Suppressor macrophage treated with lipopolysaccharide for 1 hour (primary cell): ENCODE data around the gene UBASH3B.

ENCODE experiments used
- DNase-seq, 3 donors: peaks; one replicate each; pipeline ENCODE4 v3.0.0-alpha.2; 2020 to 2022

Gene UBASH3B

GRCh38 chr11:122649116-122649515 is 6.4 kb upstream of the UBASH3B start:
- no peak for DNase-seq

DNA sequence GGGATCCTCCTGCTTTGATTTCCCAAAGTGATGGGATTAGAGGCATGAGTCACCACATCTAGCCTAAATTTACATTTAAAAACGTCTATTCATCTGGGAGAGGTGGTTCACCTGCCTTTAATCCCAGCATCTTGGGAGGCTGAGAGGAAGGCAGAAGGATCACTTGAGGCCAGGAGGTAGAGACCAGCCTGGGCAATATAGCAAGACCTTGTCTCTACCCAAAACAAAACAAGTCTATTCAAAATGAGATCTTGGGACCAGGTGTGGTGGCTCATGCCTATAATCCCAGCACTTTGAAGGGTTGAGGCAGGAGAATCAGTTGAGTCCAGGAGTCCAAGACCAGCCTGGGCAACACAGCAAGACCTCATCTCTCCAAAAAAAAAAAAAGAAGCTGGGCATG is 4.9 kb upstream of the UBASH3B start:
- DNase-seq = no peak

DNA sequence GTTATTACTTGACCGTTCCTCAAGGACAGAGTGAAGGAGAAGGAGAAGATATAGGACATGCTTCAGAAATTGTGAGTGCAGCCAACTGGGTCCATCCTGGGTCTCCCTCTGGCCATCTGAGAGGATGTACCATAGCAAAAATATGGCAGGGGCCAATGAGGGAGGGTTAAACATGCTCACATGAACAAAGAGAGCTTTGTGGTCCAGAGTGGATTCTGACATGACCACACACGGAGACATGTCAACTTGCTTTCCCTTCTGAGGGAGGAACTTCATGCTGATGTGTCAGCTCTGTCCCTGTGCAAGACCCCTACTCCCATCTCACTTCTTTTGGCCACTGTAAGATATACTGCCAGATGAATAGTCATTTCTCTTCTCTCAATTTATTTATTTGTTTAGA is 3.0 kb upstream of the UBASH3B start:
- no peak for DNase-seq

- DNase-seq = peak; percentile 80 to 88 (median 81)
Observed at GRCh38 chr11:122653916-122654585, 1.5 kb upstream of the UBASH3B start.

GRCh38 chr11:122656073-122656630 is 630 bp downstream of the UBASH3B start:
- peak; percentile 66 to 82 (median 67) for DNase-seq

DNA sequence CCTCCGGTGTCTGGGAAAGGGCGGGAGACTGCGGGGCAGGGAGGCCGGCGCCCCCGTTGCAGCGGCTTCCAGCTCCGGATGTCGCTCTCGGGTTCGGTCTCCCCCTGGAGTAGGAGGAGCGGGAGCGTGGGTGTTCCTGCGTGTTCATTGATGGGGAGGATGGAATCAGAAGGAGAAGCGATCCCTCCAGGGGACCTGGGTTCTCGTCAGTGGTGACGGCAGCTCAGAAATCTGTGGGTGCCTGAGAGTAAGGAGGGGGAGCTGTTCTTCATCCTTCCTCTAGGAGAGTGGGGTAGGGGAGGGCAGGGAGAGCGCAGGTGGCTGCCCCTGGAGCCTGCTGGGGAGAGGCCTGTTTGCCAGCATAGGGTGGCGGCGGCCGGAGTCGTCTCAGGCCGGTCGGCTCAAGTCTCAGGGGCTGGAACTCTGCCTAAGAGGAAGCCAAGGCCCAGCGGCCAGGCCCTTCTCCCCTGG is 1.1 kb downstream of the UBASH3B start:
- DNase-seq = peak; percentile 82 to 91 (median 90)

- peak in 2 of 3 donors; percentile 44 to 45 for DNase-seq
Observed at GRCh38 chr11:122659676-122660554, 4.4 kb downstream of the UBASH3B start.

DNA sequence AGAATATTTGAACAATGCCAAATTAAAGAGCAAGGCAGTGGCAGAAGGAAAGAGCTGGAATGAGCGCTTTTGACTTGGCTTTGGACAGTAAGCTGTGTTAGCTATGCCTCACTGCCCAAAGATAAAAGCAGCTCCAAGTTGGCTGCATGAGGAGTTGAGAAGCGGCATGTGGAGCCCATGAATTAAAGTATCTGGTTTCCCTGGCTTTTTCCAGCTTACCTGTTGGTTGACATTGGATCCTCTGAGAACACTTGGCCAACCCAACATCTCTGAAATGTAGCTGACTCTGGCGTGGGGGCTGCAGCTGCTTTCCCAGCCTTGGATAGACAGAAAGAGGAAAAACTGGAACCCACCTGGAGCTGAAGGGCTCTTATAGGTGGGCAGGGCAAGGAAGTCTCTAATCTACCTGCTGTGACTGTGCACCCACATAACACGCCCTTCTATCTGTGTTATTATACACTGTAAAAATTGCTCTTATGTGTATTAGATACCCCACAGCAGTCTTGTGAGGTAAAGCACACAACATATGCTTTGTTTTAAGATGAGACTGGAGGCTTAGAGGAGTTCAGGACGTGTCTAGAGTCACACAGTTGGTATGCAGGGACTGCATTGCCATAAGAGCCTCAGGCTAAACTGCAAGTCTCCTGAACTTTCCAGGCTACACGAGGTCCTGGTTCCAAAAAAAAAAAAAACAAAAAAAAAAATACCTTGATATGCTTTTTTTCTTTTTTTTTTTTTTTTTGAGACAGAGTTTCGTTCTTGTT is 5.8 kb downstream of the UBASH3B start:
- DNase-seq = no peak

- no peak for DNase-seq
Observed at GRCh38 chr11:122663056-122663740, 7.7 kb downstream of the UBASH3B start.

DNA sequence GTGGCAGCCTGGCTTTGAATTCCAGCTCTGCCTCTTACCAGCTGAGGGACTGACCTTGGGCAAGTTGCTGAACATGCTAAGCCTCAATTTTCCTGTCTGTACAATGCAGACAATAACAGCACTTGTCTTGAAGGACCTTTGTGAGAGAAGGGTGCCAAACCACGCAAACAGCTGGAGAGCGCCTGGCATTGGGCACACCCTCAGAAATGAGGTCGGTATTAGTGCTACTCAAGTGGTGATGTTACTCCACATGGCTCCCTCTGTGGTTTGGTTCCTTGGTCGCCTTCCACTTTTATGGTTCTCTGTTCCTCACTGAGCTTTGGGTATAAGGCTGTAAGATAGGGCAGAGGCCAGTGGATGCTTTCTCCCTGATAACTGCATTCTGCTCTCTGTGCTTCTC is 8.2 kb downstream of the UBASH3B start:
- DNase-seq = peak in 2 of 3 donors; percentile 26 to 32

DNA sequence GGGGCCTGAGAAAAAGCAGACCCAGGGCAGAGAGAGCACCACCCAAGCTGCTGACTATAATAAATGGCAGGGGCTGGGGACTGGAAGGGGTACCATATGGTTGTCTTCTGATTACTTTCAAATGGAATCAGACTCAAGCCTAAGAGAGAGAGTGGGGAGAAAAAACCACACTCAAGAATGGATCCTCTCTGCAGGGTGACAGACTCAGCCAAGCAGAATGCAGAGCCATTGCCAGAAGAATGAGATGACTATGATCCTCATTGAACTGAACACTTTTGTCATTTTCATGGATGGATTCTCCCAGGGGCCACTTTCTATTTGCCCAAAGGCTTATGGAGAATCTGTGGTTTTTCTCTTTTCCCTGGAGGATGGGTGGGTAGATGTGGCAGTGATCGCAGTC is 8.7 kb downstream of the UBASH3B start:
- DNase-seq = no peak

DNA sequence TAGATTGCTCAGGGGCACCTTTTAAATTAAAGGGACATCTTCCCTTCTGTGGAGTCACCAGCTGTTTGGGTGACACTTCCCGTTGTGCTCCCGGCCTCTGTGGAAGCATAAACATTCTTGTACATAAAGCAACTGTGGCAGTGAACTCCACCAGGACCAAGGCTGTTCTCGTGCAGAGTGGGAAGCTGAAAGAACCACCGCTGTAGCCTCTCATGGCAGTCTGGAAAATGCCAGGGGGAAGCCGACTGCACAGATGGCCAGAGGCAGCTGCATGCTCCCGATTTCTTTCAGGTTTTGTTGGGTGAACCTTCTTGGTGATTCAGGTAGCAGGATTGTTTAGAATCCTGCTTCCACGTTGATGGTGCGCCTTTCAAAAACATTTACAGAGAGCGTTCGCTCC is 10.3 kb downstream of the UBASH3B start:
- DNase-seq = no peak

- no peak for DNase-seq
Observed at GRCh38 chr11:122666743-122667142, 11.2 kb downstream of the UBASH3B start.

DNA sequence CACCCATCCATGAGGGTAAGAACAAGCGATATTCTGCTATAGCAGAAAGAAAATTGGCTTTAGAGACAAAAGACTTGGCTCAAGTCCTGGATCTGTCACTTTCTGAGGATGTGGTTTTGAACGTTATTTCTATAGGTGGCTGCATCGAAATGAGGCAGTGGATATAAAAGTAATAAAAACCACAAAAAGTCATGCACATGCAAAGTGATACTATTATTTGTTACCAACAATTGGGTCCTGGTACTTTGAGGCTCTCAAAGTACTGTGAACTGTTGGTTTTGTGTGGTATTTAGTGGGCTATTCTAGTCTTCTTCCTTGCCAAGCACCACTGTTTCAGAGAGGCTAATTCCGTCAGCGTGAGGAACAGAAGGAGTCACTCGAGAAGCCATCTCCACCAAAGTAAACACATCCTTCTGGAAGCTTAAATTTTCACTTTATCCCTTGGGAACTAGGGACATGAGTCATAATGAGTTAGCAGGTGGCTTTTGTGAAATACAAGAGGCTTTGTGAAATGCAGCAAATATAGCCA is 13.1 kb downstream of the UBASH3B start:
- no peak for DNase-seq

DNA sequence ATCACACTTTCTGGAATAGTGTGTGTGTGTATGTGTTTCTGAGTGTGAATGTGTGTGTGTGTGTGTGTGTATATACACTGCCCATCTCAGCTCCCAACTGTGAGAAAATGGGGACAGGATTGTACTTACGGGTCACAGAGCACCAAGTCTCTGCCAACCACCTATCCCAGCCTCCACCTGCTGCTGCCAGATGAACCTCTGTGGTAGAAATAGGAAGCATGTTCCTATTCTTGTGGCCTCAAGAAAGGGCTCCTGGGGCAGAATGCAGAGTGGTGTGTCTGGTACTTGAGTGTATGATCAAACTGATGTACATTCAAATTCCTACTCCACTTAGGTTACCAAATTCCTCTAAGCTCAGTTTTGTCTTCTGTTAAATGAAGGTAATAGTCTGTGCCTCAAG is 14.6 kb downstream of the UBASH3B start:
- DNase-seq = no peak

DNA sequence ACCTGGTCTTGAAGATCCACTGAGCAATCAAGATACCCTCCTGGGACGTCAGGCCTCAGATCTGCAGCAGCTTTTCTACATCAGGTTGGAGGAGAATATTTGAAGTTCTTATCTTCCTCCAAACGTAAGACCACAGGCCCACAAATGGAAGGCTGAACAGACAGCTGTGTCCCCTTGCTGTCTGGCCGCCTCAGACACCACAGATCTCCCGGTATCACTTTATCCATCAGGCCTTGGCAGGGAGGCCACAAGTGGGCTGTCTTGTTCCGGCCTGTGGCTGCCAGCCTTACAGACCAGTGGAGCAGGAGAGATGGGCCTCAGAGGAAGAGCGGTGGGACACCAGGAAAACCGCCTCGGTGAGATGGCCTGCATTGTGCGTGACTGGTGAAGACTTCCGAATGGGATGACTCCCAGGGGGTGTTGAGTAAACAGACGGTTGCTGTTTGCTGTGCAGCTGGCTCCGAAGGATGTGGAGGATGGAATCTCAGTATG is 15.9 kb downstream of the UBASH3B start:
- DNase-seq = no peak

- DNase-seq = peak; percentile 73 to 81 (median 74)
Observed at GRCh38 chr11:122672892-122673291, 17.4 kb downstream of the UBASH3B start.

DNA sequence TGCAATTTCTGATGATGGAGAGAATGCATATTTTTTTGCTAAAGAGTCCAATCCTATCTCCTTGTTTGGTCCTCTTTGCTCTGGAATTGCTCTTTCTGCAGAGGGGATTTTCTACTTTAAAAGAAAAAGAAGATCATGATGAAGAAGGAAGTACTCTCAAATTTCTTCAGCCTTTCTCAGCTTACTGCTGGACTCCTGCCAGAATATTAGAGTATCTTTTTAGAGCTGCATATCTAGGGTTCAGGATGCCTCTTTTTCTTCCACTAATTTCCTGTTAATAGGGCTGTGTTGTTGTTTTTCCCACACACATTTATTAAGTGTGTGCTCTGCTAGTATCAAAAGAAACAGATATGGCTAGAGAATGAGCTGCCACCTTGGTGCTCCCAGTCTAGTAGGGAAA is 18.2 kb downstream of the UBASH3B start:
- peak; percentile 40 to 64 (median 61) for DNase-seq

GRCh38 chr11:122676638-122677037 is 21.1 kb downstream of the UBASH3B start:
- no peak for DNase-seq

DNA sequence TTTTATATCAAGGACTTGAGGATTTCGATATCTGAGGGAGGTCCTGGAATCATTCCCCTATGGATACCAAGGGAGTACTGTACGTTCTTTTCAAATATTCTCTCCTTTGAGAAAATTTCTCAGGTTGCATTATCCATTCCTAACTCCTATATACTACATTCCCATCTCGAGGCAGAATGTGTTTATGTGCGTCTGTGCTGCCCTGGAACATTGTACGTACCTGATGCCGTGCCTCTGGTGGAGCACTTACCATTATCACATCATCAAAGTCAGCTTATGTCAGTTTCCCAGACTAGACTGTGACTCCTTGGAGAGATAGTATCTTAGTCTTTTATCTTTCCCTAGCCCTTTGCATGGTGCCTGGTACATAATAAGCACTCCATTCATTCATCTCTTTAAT is 21.7 kb downstream of the UBASH3B start:
- no peak for DNase-seq

- DNase-seq = no peak
Observed at GRCh38 chr11:122678406-122678805, 22.9 kb downstream of the UBASH3B start.

- no peak for DNase-seq
Observed at GRCh38 chr11:122679466-122679865, 23.9 kb downstream of the UBASH3B start.
